HepG2 (cell line): ENCODE measurements around the gene ZFAND2A. TPM values are rescaled to one million over a fixed set of nuclear protein-coding genes. Genes with fewer than 3 reads are reported as not detected.

Experiments used
- ATAC-seq: fragments of 200-7000 bp; cut with Tn5 transposase; 3 replicates; pipeline ENCODE4 v1.9.1; 2020; ENCODE audit warnings: mild to moderate bottlenecking, moderate library complexity
- BruUV-seq: library from RNA; stranded (reverse); fragments of 400-500 nt; replicated peaks from 2 replicates; lab custom pipeline; 2021; lab: Mats Ljungman, UMichigan
- CTCF ChIA-PET: fragments of 300-600 bp; formaldehyde crosslinking; extraction: SDS; loops from one replicate; lab custom pipeline; 2021; ENCODE audit warnings: low total read pairs, inconsistent platforms, low intra/inter-chr PET ratio; lab: Yijun Ruan, JAX
- POLR2A ChIA-PET: fragments of 350-600 bp; sonication (Branson Sonifier 250); formaldehyde crosslinking; loops from one replicate; lab custom pipeline; 2020; ENCODE audit warnings: antibody characterized with exemption, inconsistent platforms; lab: Yijun Ruan, JAX
- DNase-seq: peaks from one replicate; pipeline ENCODE4 v3.0.0-alpha.2; 2015; ENCODE audit warnings: low spot score
- FAIRE-seq: peaks from 3 replicates; lab custom pipeline; 2011; peaks lifted over from hg19 to GRCh38; lab: Jason Lieb, UNC
- H2AFZ ChIP-seq: one replicate; pipeline ENCODE4 v1.6.1; 2011; ENCODE audit warnings: low read length, inconsistent platforms
- H3K27ac ChIP-seq: fragments of 300-600 bp; 3 replicates; pipeline ENCODE4 v1.8.0; 2011; ENCODE audit warnings: mixed run types, mild to moderate bottlenecking, mixed read lengths, low read length, inconsistent platforms; ENCODE audit not compliant: insufficient read depth; ENCODE audit errors: extremely low read length
- H3K27me3 ChIP-seq, 2 experiments: fragments of 200-600 bp in 1 of 2; 2 replicates in 1 of 2; 3 replicates in 1 of 2; pipeline versions ENCODE4 v1.6.0 to v1.8.0; 2011; ENCODE audit warnings: low read length in 2 of 2, mild to moderate bottlenecking in 2 of 2, moderate library complexity in 2 of 2, inconsistent platforms in 1 of 2; ENCODE audit not compliant: insufficient read depth in 2 of 2, control insufficient read depth in 1 of 2
- H3K36me3 ChIP-seq, 2 experiments: fragments of 200-600 bp in 1 of 2; replicated peaks in 1 of 2; 2 replicates in 1 of 2; 3 replicates in 1 of 2; pipeline versions ENCODE4 v1.5.1 to v1.8.0; 2011; ENCODE audit warnings: low read length in 2 of 2, inconsistent platforms in 1 of 2; ENCODE audit not compliant: insufficient read depth in 2 of 2, control insufficient read depth in 1 of 2
- H3K4me1 ChIP-seq: 2 replicates; pipeline ENCODE4 v1.5.1; 2012; ENCODE audit warnings: low read length, inconsistent platforms; ENCODE audit not compliant: insufficient read depth
- H3K4me2 ChIP-seq: 2 replicates; pipeline ENCODE4 v1.6.0; 2011; ENCODE audit warnings: low read depth, low read length, inconsistent platforms
- H3K4me3 ChIP-seq, 3 experiments: fragments of 200-600 bp in 1 of 3; sonication (generic), shearing (Covaris generic) in 1 of 3; replicated peaks in 1 of 3; 2 replicates each; pipeline ENCODE4 v1.5.1; 2011 to 2016; ENCODE audit warnings: low read length in 3 of 3, inconsistent platforms in 2 of 3, low read depth in 2 of 3, mild to moderate bottlenecking in 2 of 3, control low read depth in 1 of 3, mixed read lengths in 1 of 3; ENCODE audit not compliant: insufficient read depth in 1 of 3
- H3K79me2 ChIP-seq: one replicate; pipeline ENCODE4 v1.6.1; 2011; ENCODE audit warnings: low read length, inconsistent platforms; ENCODE audit not compliant: insufficient read depth
- H3K9ac ChIP-seq: 2 replicates; pipeline ENCODE4 v1.6.0; 2011; ENCODE audit warnings: mild to moderate bottlenecking, low read depth, low read length, inconsistent platforms; ENCODE audit not compliant: insufficient read depth
- H3K9me3 ChIP-seq: 2 replicates; pipeline ENCODE4 v1.5.1; 2012; ENCODE audit warnings: mild to moderate bottlenecking, low read length
- H4K20me1 ChIP-seq: 2 replicates; pipeline ENCODE4 v1.6.0; 2011; ENCODE audit warnings: inconsistent platforms, mild to moderate bottlenecking, low read length, moderate library complexity; ENCODE audit not compliant: insufficient read depth
- BRD4 ChIP-seq: sonication (generic); formaldehyde crosslinking; IDR thresholded peaks from 2 replicates; pipeline ENCODE4 v1.4.0; 2020; ENCODE audit warnings: missing genetic modification reagents
- CREB3 ChIP-seq: sonication (generic); formaldehyde crosslinking; IDR thresholded peaks from 2 replicates; pipeline ENCODE4 v1.5.0; 2020; ENCODE audit warnings: missing genetic modification reagents
- KDM3A ChIP-seq: IDR thresholded peaks from 2 replicates; pipeline ENCODE4 v1.6.1; 2018; ENCODE audit warnings: low read depth, missing compliant biosample characterization
- RBM39 ChIP-seq: fragments of 200-400 bp; formaldehyde crosslinking; IDR thresholded peaks from one replicate; pipeline ENCODE4 v1.6.1; 2018; ENCODE audit warnings: antibody characterized with exemption, mild to moderate bottlenecking, low read depth, low read length; ENCODE audit not compliant: poor library complexity, severe bottlenecking
- SMAD3 ChIP-seq: sonication (generic); formaldehyde crosslinking; IDR thresholded peaks from 2 replicates; pipeline ENCODE4 v1.4.0; 2020; ENCODE audit warnings: missing genetic modification reagents
- ZNF143 ChIP-seq: sonication (generic); formaldehyde crosslinking; IDR thresholded peaks from 2 replicates; pipeline ENCODE4 v1.4.0; 2020; ENCODE audit warnings: missing genetic modification reagents
- ZNF33B ChIP-seq: sonication (generic); formaldehyde crosslinking; IDR thresholded peaks from 2 replicates; pipeline ENCODE4 v1.5.1; 2020; ENCODE audit warnings: mild to moderate bottlenecking, missing genetic modification reagents
- ZNF501 ChIP-seq: sonication (generic); formaldehyde crosslinking; IDR thresholded peaks from 2 replicates; pipeline ENCODE4 v1.5.1; 2020; ENCODE audit warnings: mild to moderate bottlenecking, moderate library complexity, missing genetic modification reagents
- ZNF879 ChIP-seq: sonication (generic); formaldehyde crosslinking; IDR thresholded peaks from 2 replicates; pipeline ENCODE4 v1.8.1; 2023; ENCODE audit warnings: missing genetic modification reagents
- WGBS: methylation state at CpG from one replicate; pipeline ENCODE4 v1.1.6; 2017; ENCODE audit warnings: low lambda C conversion rate; 5-methylcytosine and 5-hydroxymethylcytosine counted together
- in situ Hi-C: cut with HindIII; loops from 2 replicates; pipeline ENCODE4 v1.10.0; 2017; ENCODE audit warnings: low pct_unique_long_range_greater_than_20kb; ENCODE audit not compliant: extremely low pct_ligation_motif_present
- intact Hi-C: fragments of 100-400 bp; cut with micrococcal nuclease; formaldehyde crosslinking; loops from one replicate; pipeline ENCODE4 v1.10.0; 2022; ENCODE audit not compliant: unreplicated experiment
- polyA plus RNA-seq, 8 experiments: library from polyadenylated mRNA; depleted of rRNA in 3 of 8; stranded (reverse) in 7 of 8; unstranded in 1 of 8; fragments of >200 nt; fragmentation: Illumina TruSeq in 4 of 8; extraction: Trizol in 4 of 8; gene quantifications; 2 replicates each; pipeline versions ENCODE4 v1.2.1 to v1.2.3, GENCODE V29; 2011 to 2016; ENCODE audit warnings: low read depth in 4 of 8, missing spikeins in 1 of 8, mixed read lengths in 1 of 8; ENCODE audit not compliant: insufficient read depth in 1 of 8
- total RNA-seq, 5 experiments: library from RNA; depleted of rRNA; stranded (reverse); fragments of >200 nt; fragmentation: Illumina TruSeq; extraction: Trizol; gene quantifications; 2 replicates each; pipeline ENCODE4 v1.2.3, GENCODE V29; 2016; ENCODE audit warnings: low read depth in 1 of 5
- TF ChIP-seq, protein P1 (sequence below): sonication (generic); formaldehyde crosslinking; IDR thresholded peaks from 2 replicates; pipeline ENCODE4 v1.4.0; 2020; ENCODE audit warnings: missing genetic modification reagents, borderline replicate concordance
- TF ChIP-seq, protein P2 (sequence below): sonication (generic); formaldehyde crosslinking; IDR thresholded peaks from one replicate; pipeline ENCODE4 v1.5.1; 2020; ENCODE audit warnings: mild to moderate bottlenecking, missing genetic modification reagents; ENCODE audit errors: not compliant biosample characterization

Gene ZFAND2A
- total and polyA plus RNA-seq, 2 of the 13 experiments (the other 11 are each of a cell fraction or from before 2014, with no cell fraction given): 140 to 153 TPM

DNA sequence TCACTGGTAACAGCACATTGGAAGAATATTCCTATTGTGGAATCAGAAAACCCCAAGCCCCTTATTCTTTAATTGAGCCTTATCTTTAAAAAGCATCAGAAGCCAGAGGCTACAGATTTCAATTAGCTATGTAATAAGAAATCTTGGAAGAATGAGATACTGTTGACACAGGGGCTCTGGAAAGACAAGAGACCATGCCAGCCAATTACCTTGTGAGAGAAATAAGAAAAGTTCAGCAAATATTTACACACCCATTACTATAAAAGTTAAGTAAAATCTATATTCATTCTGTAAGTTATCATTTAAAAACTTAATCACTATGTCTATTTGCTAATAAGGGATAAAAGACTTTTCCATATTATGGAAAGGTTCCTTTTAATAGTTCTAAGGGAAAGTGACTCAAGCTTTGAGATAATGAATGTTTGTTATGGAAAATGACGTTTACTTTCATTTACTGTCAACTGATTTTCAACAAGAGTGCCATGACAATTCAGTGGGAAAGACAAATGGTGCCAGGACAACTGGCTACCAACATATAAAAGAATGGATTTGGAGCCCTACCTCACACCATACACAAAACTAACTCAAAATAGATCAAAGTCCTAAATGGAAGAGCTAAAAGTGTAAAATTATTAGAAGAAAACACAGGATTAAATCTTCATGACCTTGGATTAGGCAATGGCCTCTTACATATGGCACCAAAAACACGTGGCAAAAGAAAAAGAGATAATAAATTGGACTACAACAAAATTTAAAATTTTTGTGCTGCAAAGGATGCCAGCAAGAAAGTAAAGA is 28.3 kb downstream of the ZFAND2A start:
- no peak overlapping the region for H3K4me2 ChIP-seq
- H3K4me1 ChIP-seq: peaks cover 1% of the 10 kb centered on the region; the same call in 1 of the 2 replicates
- ChIA-PET POLR2A (no interaction called here), CTCF (no interaction called here)
- H3K4me3 ChIP-seq: no peak overlapping the region
- ATAC-seq (no peak), FAIRE-seq (no peak), DNase-seq (no peak)
- BruUV-seq: no TSS peak
- in situ Hi-C loops (no loop called here), intact Hi-C loops (no loop called here)
- H3K9me3 ChIP-seq: no peaks in the 10 kb centered on the region
- peaks cover 2% of the 10 kb centered on the region; the same call in 1 of the 2 replicates for H4K20me1 ChIP-seq
- no peak overlapping the region for H3K9ac ChIP-seq
- H2AFZ ChIP-seq: no peak overlapping the region
- no peaks in the 10 kb centered on the region for H3K27me3 ChIP-seq
- no peak overlapping the region for H3K27ac ChIP-seq
- peaks cover 29% of the 10 kb centered on the region for H3K79me2 ChIP-seq
- peaks cover 8% of the 10 kb centered on the region in 2 experiments; a peak in 4 of 5 replicates for H3K36me3 ChIP-seq
- WGBS: 89% methylated on average over 2 of the region's 2 CpGs
- no peak for TF ChIP-seq RBM39
- no peak for TF ChIP-seq SMAD3 (CRISPR knock-in tag)
- no peak for TF ChIP-seq KDM3A (CRISPR knock-in tag)
- no peak for TF ChIP-seq ZNF879 (CRISPR knock-in tag)
- no peak for TF ChIP-seq ZNF143 (CRISPR knock-in tag)
- TF ChIP-seq, protein P1, sequence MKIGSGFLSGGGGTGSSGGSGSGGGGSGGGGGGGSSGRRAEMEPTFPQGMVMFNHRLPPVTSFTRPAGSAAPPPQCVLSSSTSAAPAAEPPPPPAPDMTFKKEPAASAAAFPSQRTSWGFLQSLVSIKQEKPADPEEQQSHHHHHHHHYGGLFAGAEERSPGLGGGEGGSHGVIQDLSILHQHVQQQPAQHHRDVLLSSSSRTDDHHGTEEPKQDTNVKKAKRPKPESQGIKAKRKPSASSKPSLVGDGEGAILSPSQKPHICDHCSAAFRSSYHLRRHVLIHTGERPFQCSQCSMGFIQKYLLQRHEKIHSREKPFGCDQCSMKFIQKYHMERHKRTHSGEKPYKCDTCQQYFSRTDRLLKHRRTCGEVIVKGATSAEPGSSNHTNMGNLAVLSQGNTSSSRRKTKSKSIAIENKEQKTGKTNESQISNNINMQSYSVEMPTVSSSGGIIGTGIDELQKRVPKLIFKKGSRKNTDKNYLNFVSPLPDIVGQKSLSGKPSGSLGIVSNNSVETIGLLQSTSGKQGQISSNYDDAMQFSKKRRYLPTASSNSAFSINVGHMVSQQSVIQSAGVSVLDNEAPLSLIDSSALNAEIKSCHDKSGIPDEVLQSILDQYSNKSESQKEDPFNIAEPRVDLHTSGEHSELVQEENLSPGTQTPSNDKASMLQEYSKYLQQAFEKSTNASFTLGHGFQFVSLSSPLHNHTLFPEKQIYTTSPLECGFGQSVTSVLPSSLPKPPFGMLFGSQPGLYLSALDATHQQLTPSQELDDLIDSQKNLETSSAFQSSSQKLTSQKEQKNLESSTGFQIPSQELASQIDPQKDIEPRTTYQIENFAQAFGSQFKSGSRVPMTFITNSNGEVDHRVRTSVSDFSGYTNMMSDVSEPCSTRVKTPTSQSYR (CRISPR knock-in tag): no peak
- TF ChIP-seq, protein P2, sequence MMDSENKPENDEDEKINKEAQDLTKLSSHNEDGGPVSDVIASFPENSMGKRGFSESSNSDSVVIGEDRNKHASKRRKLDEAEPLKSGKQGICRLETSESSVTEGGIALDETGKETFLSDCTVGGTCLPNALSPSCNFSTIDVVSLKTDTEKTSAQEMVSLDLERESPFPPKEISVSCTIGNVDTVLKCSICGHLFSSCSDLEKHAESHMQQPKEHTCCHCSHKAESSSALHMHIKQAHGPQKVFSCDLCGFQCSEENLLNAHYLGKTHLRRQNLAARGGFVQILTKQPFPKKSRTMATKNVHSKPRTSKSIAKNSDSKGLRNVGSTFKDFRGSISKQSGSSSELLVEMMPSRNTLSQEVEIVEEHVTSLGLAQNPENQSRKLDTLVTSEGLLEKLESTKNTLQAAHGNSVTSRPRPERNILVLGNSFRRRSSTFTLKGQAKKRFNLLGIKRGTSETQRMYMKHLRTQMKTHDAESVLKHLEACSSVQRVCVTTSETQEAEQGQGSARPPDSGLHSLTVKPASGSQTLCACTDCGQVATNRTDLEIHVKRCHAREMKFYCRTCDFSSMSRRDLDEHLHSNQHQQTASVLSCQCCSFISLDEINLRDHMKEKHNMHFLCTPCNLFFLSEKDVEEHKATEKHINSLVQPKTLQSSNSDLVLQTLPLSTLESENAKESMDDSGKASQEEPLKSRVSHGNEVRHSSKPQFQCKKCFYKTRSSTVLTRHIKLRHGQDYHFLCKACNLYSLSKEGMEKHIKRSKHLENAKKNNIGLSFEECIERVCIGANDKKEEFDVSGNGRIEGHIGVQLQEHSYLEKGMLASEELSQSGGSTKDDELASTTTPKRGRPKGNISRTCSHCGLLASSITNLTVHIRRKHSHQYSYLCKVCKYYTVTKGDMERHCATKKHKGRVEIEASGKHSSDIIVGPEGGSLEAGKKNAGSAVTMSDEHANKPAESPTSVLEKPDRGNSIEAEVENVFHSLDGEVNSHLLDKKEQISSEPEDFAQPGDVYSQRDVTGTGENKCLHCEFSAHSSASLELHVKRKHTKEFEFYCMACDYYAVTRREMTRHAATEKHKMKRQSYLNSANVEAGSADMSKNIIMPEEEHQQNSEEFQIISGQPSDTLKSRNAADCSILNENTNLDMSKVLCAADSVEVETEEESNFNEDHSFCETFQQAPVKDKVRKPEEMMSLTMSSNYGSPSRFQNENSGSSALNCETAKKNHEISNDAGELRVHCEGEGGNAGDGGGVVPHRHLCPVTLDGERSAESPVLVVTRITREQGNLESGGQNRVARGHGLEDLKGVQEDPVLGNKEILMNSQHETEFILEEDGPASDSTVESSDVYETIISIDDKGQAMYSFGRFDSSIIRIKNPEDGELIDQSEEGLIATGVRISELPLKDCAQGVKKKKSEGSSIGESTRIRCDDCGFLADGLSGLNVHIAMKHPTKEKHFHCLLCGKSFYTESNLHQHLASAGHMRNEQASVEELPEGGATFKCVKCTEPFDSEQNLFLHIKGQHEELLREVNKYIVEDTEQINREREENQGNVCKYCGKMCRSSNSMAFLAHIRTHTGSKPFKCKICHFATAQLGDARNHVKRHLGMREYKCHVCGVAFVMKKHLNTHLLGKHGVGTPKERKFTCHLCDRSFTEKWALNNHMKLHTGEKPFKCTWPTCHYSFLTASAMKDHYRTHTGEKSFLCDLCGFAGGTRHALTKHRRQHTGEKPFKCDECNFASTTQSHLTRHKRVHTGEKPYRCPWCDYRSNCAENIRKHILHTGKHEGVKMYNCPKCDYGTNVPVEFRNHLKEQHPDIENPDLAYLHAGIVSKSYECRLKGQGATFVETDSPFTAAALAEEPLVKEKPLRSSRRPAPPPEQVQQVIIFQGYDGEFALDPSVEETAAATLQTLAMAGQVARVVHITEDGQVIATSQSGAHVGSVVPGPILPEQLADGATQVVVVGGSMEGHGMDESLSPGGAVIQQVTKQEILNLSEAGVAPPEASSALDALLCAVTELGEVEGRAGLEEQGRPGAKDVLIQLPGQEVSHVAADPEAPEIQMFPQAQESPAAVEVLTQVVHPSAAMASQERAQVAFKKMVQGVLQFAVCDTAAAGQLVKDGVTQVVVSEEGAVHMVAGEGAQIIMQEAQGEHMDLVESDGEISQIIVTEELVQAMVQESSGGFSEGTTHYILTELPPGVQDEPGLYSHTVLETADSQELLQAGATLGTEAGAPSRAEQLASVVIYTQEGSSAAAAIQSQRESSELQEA (CRISPR knock-in tag): no peak
- no peak for TF ChIP-seq ZNF501
- no peak for TF ChIP-seq ZNF33B (CRISPR knock-in tag)
- TF ChIP-seq CREB3 (CRISPR knock-in tag): no peak
- TF ChIP-seq BRD4 (CRISPR knock-in tag): no peak
